DND-41 (cell line): ENCODE data around the gene RASA4B.
"Not testable (repeated sequence)": the region's sequence is repeated elsewhere in the genome, so short reads cannot be mapped to it uniquely, and the experiment has no call there.

ENCODE experiments used
- ATAC-seq: fragments of 200-7000 bp; cut with Tn5 transposase; 3 replicates; pipeline ENCODE4 v1.9.1; 2021; ENCODE audit warnings: low read depth; ENCODE audit not compliant: insufficient read depth
- DNase-seq: peaks from one replicate; pipeline ENCODE4 v3.0.0-alpha.2; 2020
- H2AFZ ChIP-seq: 2 replicates; pipeline ENCODE4 v1.6.0; 2012; ENCODE audit warnings: low read depth, low read length
- H3K27ac ChIP-seq: 2 replicates; pipeline ENCODE4 v1.5.1; 2012; ENCODE audit warnings: low read length, inconsistent platforms
- H3K27me3 ChIP-seq: fragments of 200-600 bp; sonication (generic); 2 replicates; pipeline ENCODE4 v1.6.0; 2012; ENCODE audit warnings: low read length, mild to moderate bottlenecking, inconsistent platforms; ENCODE audit not compliant: insufficient read depth, poor library complexity
- H3K36me3 ChIP-seq: 2 replicates; pipeline ENCODE4 v1.5.1; 2012; ENCODE audit warnings: low read length, inconsistent platforms; ENCODE audit not compliant: insufficient read depth
- H3K4me1 ChIP-seq: 2 replicates; pipeline ENCODE4 v1.5.1; 2012; ENCODE audit warnings: mild to moderate bottlenecking, low read length; ENCODE audit not compliant: insufficient read depth
- H3K4me2 ChIP-seq: 2 replicates; pipeline ENCODE4 v1.6.0; 2012; ENCODE audit warnings: mild to moderate bottlenecking, moderate library complexity, low read length, inconsistent platforms; ENCODE audit not compliant: insufficient read depth
- H3K4me3 ChIP-seq, 2 experiments: fragments of 200-600 bp in 1 of 2; shearing (Covaris generic) in 1 of 2; 2 replicates each; pipeline ENCODE4 v1.5.1; 2012 to 2016; ENCODE audit warnings: inconsistent platforms in 2 of 2, low read length in 2 of 2, mild to moderate bottlenecking in 2 of 2, low read depth in 1 of 2, moderate library complexity in 1 of 2
- H3K79me2 ChIP-seq: 2 replicates; pipeline ENCODE4 v1.6.0; 2012; ENCODE audit warnings: low read length, inconsistent platforms; ENCODE audit not compliant: insufficient read depth
- H3K9ac ChIP-seq: 2 replicates; pipeline ENCODE4 v1.6.0; 2012; ENCODE audit warnings: low read depth, mild to moderate bottlenecking, inconsistent platforms, low read length, moderate library complexity
- H3K9me3 ChIP-seq: 2 replicates; pipeline ENCODE4 v1.5.1; 2012; ENCODE audit warnings: low read length, moderate library complexity, mild to moderate bottlenecking, inconsistent platforms; ENCODE audit not compliant: insufficient read depth, severe bottlenecking
- H4K20me1 ChIP-seq: 2 replicates; pipeline ENCODE4 v1.6.0; 2012; ENCODE audit warnings: low read length; ENCODE audit not compliant: insufficient read depth

RASA4B gene

GRCh38 chr7:102505298-102506185 is 12.0 kb downstream of the RASA4B start:
- H4K20me1 ChIP-seq, H3K27ac ChIP-seq, H3K9ac ChIP-seq, H2AFZ ChIP-seq, H3K27me3 ChIP-seq, H3K79me2 ChIP-seq, DNase-seq, H3K36me3 ChIP-seq, H3K4me1 ChIP-seq, H3K9me3 ChIP-seq, H3K4me3 ChIP-seq, H3K4me2 ChIP-seq: not testable (repeated sequence)
- 0 out of 3 replicates have a peak, but pooled peaks have one; percentile 5 for ATAC-seq

DNA sequence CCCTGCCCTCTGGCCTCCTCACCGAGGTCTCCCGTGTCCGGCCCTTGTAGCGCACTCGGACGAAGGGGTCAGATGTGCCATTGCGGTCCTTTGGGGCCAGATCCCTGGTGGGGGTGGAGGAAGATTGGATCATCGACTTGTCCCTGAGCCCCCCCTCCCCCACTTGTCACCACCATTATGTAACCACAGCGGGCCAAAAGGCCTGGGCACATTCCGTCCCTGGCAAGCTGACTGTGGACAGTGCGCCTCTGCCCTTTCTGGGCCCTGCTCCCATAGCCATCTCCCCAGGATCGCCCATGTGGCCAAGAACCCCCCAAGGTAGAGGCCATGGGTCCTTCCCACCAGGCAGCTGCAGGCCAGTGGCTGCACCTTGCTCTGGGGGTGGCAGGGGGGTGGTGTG is 14.4 kb downstream of the RASA4B start:
- H2AFZ ChIP-seq, H3K27ac ChIP-seq, H3K4me2 ChIP-seq, H3K79me2 ChIP-seq, DNase-seq, H3K4me1 ChIP-seq, H3K9ac ChIP-seq, H3K27me3 ChIP-seq, H4K20me1 ChIP-seq, H3K9me3 ChIP-seq, H3K4me3 ChIP-seq, ATAC-seq, H3K36me3 ChIP-seq: not testable (repeated sequence)

GRCh38 chr7:102498321-102498720 is 19.3 kb downstream of the RASA4B start:
- H3K36me3 ChIP-seq, H2AFZ ChIP-seq, H3K27me3 ChIP-seq, ATAC-seq, H3K79me2 ChIP-seq, DNase-seq, H3K27ac ChIP-seq, H3K4me2 ChIP-seq, H3K9ac ChIP-seq, H3K4me3 ChIP-seq, H3K4me1 ChIP-seq, H3K9me3 ChIP-seq, H4K20me1 ChIP-seq: not testable (repeated sequence)

DNA sequence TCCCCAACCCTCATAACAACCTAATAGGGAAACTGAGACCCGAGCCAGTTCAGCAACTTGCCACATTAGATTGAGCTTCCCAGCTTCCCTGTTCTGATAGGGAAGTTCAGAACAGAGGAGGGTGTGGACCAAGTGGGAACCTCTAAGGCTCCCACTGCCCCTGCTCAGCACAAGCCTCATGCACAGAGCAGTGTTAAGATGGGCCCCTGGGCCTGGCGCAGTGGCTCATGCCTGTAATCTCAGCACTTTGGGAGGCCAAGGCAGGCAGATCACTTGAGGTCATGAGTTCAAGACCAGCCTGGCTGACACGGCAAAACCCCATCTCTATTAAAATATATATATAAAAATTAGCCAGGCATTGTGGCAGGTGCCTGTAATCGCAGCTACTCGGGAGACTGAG is 20.3 kb downstream of the RASA4B start:
- not testable (repeated sequence) for H4K20me1 ChIP-seq, H3K4me2 ChIP-seq, H3K79me2 ChIP-seq, H3K9me3 ChIP-seq, DNase-seq, H3K9ac ChIP-seq, H3K36me3 ChIP-seq, H3K27ac ChIP-seq, H3K4me1 ChIP-seq, H3K4me3 ChIP-seq, ATAC-seq, H3K27me3 ChIP-seq, H2AFZ ChIP-seq

DNA sequence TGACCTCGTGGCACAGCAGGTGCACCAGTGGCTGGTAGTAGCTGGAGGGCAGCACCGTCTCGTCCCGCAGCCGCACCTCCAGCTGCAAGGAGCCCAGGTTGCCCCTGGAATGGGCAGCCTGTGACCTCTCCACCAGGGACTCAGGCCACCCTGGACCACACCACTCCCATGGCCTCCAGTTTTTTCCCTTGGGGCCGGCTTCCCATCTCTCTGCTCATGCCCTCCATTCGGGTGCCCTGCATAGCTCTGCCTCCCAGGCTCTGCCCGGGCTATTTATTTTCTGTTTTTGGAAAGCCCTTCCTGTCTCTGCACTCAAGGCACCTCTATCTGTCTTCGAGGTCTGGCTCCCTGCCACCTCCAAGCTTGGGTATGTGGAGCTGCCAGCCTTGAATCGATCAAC is 20.7 kb downstream of the RASA4B start:
- not testable (repeated sequence) for H3K9ac ChIP-seq, H2AFZ ChIP-seq, H3K4me3 ChIP-seq, H3K4me2 ChIP-seq, H3K79me2 ChIP-seq, ATAC-seq, H3K27ac ChIP-seq, H3K4me1 ChIP-seq, DNase-seq, H3K9me3 ChIP-seq, H3K27me3 ChIP-seq, H4K20me1 ChIP-seq, H3K36me3 ChIP-seq

- H3K9me3 ChIP-seq, H3K27ac ChIP-seq, H4K20me1 ChIP-seq, H3K36me3 ChIP-seq, H3K79me2 ChIP-seq, H2AFZ ChIP-seq, H3K27me3 ChIP-seq, H3K9ac ChIP-seq, H3K4me1 ChIP-seq, H3K4me2 ChIP-seq, H3K4me3 ChIP-seq, DNase-seq: not testable (repeated sequence)
- ATAC-seq, result peak; percentile 81
Measured at GRCh38 chr7:102494473-102495149, 23.0 kb downstream of the RASA4B start.

- H4K20me1 ChIP-seq, H3K4me3 ChIP-seq, H3K36me3 ChIP-seq, H3K27ac ChIP-seq, H3K79me2 ChIP-seq, H3K9me3 ChIP-seq, H3K4me1 ChIP-seq, H3K27me3 ChIP-seq, H3K4me2 ChIP-seq, H2AFZ ChIP-seq, DNase-seq, ATAC-seq, H3K9ac ChIP-seq: not testable (repeated sequence)
Measured at GRCh38 chr7:102494026-102494425, 23.6 kb downstream of the RASA4B start.

DNA sequence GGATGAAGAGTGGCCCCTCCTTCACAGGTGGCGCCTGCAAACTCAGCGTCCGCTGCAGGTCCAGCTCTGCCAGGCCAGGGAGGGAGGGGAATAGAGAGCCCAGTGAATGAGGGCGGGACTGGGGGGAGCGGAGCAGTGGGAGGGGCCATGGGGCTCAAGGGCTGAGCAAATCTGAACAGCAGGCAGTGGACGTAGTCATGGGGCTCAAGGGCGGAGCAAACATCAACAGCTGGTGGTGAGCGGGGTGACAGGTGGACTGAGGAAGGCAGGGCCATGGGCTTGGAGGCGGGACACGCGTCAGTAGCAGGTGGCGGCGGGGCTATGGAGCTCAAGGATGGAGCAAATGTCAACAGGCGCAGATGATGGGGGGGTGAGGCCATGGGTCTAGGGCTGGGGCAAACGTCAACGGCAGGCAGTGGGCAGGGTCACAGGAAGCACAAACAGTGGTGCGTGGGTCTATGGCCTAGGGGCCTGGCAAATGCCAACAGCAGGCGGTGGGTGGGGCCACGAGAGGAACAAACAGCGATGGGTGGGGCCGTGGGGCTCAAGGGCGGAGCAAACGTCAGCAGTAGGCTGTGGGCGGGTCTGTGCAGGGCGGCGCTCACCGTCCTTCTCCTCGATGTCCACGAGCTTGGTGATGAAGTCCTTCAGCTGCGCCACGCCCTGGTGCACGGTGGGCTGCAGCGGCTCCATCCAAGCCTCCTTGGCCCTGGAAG is 24.2 kb downstream of the RASA4B start:
- H3K4me3 ChIP-seq, H3K79me2 ChIP-seq, H3K36me3 ChIP-seq, DNase-seq, H2AFZ ChIP-seq, H3K27me3 ChIP-seq, H4K20me1 ChIP-seq, H3K4me2 ChIP-seq, ATAC-seq, H3K27ac ChIP-seq, H3K4me1 ChIP-seq, H3K9ac ChIP-seq, H3K9me3 ChIP-seq: not testable (repeated sequence)
